Skin epidermis (tissue), 12 donors: ENCODE results near the gene RHOT1.
"Not testable (repeated sequence)": the region's sequence is repeated elsewhere in the genome, so short reads cannot be mapped to it uniquely, and the experiment has no call there.

Experiments
- H3K27ac ChIP-seq, 21 experiments: fragments of 200-600 bp; sonication (generic) in 11 of 21; one replicate each; pipeline ENCODE4 v1.5.0; 2020; ENCODE audit warnings: mild to moderate bottlenecking in 3 of 21, inconsistent platforms in 2 of 21, moderate library complexity in 2 of 21
- H3K4me3 ChIP-seq, 7 experiments: fragments of 200-600 bp; sonication (generic) in 2 of 7; one replicate each; pipeline ENCODE4 v1.5.0; 2020; ENCODE audit warnings: inconsistent platforms in 2 of 7, mild to moderate bottlenecking in 2 of 7, moderate library complexity in 1 of 7

RHOT1 gene

GRCh38 chr17:32209608-32210007 is 67.3 kb downstream of the RHOT1 start:
- H3K27ac ChIP-seq: no peak overlapping the region
- no peak overlapping the region for H3K4me3 ChIP-seq

GRCh38 chr17:32211671-32212070 is 69.4 kb downstream of the RHOT1 start:
- Histone ChIP-seq H3K4me3 (no peak overlapping the region), H3K27ac (no peak overlapping the region)

- no peak overlapping the region for H3K4me3 ChIP-seq
- no peak overlapping the region for H3K27ac ChIP-seq
These were observed 73.4 kb downstream of the RHOT1 start for GRCh38 chr17:32215696-32216095.

GRCh38 chr17:32222621-32223020 is 80.3 kb downstream of the RHOT1 start:
- no peak overlapping the region for H3K4me3 ChIP-seq
- no peak overlapping the region for H3K27ac ChIP-seq

GRCh38 chr17:32223703-32224102 is 81.4 kb downstream of the RHOT1 start:
- H3K4me3 ChIP-seq: no peak overlapping the region
- H3K27ac ChIP-seq: no peak overlapping the region

DNA sequence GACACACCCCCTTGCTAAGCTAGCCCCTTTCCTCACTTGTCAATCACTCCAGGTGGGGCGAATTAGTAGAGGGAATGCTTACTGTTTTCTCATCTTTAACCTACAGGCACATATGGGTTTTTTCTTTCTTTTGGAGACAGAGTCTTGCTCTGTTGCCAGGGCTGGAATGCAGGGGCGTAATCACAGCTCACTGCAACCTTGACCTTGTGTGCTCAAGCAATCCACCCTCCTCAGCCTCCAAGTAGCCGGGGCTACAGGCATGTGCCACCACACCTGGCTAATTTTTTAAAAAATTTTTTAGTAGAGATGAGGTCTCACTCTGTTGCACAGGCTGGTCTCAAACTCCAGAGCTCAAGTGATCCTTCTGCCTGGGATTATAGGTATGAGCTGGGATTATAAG is 84.6 kb downstream of the RHOT1 start:
- H3K27ac ChIP-seq: no peak overlapping the region
- H3K4me3 ChIP-seq: no peak overlapping the region

DNA sequence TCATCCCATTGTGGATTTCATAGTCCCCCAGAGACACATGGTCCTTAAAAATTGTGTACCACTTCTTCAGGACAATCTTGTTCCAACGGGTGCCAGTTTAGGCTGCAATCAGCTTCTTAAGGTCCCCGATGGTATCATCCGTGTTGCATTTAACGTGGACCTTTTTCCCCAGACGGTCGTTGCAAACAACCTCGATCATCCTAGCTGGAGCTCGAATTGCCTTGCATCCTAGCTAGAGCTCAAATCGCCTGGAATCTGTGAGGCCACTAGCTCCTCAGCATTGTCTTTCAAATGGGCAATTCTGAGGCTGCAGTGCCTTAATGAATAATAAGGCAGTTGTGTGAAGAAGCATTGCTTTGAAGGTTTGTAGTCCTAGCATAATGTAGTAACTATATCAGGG is 85.6 kb downstream of the RHOT1 start:
- no peak overlapping the region for H3K27ac ChIP-seq
- H3K4me3 ChIP-seq: no peak overlapping the region

GRCh38 chr17:32235588-32235987 is 93.3 kb downstream of the RHOT1 start:
- no peak overlapping the region for H3K4me3 ChIP-seq
- H3K27ac ChIP-seq: no peak overlapping the region

GRCh38 chr17:32239456-32239855 is 97.2 kb downstream of the RHOT1 start:
- H3K4me3 ChIP-seq: no peak overlapping the region

GRCh38 chr17:32240750-32241149 is 98.4 kb downstream of the RHOT1 start:
- no peak overlapping the region for H3K27ac ChIP-seq
- H3K4me3 ChIP-seq: no peak overlapping the region

More at GRCh38 chr17:32239456-32239855, 97.2 kb downstream of the RHOT1 start:
- H3K27ac ChIP-seq: no peak overlapping the region

DNA sequence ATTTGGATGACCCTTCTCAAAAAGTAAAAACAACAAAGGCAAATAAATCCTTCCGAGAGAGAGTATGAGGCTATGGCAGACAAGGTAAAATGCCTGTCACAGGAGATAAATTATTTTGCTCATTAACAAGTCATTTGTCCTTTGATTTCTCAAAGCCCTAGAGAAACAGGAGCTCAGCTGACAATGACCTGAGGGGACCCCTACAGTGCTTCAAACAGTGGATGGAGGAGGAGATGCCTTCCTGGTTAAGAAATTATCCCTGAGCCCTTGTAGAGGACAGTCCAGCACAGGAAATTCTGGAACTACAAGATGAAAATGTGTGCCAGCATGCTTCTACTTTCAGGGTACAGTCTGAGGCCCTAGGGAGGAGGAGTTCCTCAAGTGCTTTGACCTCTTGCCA is 99.3 kb downstream of the RHOT1 start:
- Histone ChIP-seq H3K27ac (no peak overlapping the region), H3K4me3 (no peak overlapping the region)

DNA sequence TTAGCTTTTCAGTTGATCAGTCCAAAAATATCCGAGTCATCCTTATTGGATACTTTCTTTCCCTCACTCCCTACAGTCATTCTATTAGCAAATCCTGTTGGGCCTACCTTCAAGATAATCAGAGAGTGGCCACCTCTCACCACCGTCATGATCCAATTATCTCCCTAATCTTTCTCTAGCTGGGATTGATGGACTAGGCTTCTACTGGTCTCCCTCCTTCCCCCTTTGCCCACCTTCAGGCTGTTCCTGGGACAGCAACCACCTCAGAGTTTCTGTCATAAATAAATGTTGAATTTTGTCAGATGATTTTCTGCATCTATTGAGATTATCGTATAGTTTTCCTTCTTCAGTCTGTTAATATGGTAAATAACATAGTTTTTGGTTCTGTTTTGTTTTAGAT is 107.2 kb downstream of the RHOT1 start:
- Histone ChIP-seq H3K27ac (no peak overlapping the region), H3K4me3 (no peak overlapping the region)

GRCh38 chr17:32253117-32253611 is 110.9 kb downstream of the RHOT1 start:
- no peak overlapping the region for H3K4me3 ChIP-seq

DNA sequence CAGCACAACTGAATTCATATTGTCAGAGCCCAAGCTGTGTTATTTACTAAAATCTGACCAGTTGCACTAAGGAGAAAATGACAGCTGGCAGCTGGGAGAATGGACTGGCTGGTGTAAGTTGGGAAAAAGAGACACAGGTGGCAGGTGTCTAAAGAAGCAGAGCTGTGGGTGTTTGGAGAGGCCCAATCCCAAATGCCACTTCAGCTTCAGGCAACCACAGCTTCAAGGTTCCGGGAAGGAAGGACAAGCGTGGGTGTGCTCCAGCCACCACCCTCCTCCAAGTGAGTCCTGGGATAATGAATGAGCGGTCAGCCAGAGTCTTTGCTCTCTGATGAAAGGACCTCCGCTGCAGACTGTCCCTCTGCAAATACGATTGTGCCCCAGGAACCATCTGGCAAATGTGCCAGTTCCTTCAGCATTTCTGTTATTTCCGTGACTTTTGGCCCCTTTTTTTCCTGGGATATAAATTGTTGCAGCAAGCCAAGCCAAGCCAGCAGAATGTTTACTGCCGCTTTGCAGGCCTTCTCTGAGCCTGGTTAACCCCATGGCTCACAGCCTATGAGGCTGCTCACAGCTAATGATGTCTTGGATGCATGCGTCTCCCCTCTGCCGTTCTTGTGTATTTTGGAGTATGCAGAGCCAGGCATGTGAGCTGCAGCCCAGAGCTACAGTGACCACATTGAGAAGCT is 113.9 kb downstream of the RHOT1 start:
- no peak overlapping the region for H3K4me3 ChIP-seq
- H3K27ac ChIP-seq: no peak overlapping the region

More at GRCh38 chr17:32253117-32253611, 110.9 kb downstream of the RHOT1 start:
- no peak overlapping the region for H3K27ac ChIP-seq

DNA sequence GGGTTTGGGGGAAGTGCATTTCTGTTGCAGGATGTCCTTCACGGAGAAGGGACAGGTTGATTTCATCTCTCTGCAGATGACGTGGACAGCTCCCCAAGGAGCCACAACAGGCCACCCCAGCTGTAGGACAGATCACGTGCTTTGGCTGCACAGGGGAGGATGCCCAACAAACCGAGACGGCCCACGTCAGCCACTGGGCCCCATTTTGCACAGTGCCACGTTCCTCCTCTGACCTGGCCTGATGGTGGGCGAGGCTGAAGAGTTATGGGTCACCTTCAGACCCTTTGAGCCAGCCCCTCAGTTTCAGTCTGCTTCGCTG is 114.4 kb downstream of the RHOT1 start:
- Histone ChIP-seq H3K27ac (no peak overlapping the region), H3K4me3 (no peak overlapping the region)

DNA sequence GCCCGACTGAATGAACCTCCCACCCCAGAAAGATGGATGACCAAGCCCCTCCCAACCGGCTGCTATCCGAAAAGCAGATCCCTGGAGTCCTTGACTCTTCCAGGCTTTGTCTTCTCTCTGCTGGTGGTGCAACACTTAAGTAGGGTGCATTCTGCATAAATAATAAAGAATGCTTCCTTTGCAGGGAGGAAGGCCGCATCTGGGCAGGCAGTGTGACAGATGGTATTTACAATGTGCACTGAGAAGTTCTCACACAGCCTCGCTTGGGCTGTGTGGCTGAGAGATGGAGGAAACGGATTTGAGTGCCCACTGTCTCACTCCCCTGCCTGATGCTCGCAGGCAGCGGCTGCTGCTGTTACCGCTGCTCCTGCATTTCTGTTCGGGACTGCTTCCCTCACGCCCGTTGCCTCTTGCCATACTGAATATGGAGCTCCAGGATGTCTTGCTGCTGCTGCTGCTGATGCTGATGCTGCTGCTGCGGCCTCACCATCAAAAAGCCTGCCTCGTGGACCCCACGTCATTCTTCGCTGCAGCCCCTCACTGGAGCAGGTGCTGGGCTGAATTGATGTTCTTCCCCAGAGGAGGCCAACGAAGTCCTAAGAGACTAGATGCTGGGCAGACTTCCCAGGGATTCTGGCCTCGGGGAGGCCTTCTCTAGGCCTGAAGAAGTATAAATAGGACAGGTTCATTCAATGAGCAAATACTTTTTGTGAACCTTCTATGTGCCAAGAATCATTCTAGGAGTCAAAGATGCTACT is 116.3 kb downstream of the RHOT1 start:
- no peak overlapping the region for H3K4me3 ChIP-seq
- no peak overlapping the region for H3K27ac ChIP-seq

DNA sequence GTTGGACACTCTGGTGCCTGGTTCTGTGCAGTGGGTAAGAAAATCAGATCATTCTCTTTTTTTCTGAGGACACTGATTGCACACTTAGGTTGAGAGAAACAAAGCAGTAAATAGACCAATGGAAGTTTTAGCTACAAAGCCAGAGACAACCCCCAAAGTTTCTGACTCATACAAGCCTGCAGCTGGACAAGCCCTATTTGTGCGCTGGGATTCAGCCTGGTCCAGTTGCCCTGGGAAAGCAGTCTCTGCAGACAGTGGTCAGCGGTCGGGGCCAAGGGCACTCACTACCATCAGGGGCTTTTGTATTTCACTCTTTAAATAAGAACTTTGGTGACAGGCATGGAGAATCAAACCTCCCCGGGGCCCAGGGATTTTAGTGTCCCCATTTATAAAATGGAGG is 117.3 kb downstream of the RHOT1 start:
- Histone ChIP-seq H3K27ac (no peak overlapping the region), H3K4me3 (no peak overlapping the region)

- peak overlapping the region in 1 of 21 experiments; percentile 21 for H3K27ac ChIP-seq
- no peak overlapping the region for H3K4me3 ChIP-seq
These were observed 119.1 kb downstream of the RHOT1 start for GRCh38 chr17:32261417-32261736.

DNA sequence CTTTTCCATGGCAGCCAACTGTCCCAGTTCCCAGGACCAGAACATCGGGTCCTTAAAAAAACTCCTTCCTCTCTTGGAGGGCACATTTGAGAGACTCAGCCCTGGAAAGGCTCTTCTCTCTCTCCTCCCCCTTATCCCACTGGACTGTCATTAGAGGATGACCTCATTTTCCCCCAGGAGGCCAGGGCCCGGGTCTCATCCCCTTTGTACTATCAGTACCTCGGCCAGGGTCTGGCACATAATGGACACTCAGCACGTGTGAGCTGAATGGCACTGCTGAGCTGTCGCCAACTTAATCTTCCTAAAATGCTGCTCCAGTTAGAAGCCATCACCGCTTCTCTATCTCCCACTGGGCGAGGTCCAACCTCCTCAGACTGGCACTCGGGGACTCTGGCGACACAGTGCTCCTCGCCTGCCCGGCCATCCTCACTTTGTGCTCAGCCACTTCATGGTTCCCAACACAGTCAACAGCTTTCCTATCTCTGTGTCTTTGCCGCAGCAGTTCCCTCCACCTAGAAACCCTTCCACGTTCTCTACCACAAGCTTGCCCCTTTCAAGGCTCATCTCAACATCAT is 119.7 kb downstream of the RHOT1 start:
- H3K4me3 ChIP-seq: no peak overlapping the region

GRCh38 chr17:32263515-32263914 is 121.2 kb downstream of the RHOT1 start:
- H3K4me3 ChIP-seq, H3K27ac ChIP-seq: not testable (repeated sequence)

More for the DNA sequence above, 119.7 kb downstream of the RHOT1 start:
- peak overlapping the region in 1 of 21 experiments; percentile 21 for H3K27ac ChIP-seq

- Histone ChIP-seq H3K27ac (no peak overlapping the region), H3K4me3 (no peak overlapping the region)
These were observed 122.0 kb downstream of the RHOT1 start for GRCh38 chr17:32264140-32264799.
